ENCODE measurements around the gene SOX5.

The SOX5 gene

DNA sequence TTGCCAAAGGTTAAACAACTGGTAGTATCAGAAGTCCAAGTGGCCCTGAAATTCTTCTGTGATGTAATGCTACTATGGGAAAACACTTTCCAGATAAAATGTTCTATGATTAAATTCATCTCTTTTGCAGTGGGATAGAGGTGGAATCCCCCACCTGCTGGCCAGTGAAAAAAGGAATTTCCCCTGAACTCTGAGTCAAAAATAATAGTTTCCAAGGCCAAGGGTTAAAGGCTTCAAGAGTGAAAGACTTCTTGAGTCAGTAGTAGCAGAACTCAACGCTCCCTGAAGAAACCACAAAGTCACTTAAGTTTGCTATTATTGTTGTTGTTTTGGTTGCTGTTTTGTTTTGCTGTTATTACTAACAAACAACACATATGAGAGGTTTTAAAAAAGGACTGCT lies 330.8 kb downstream of the SOX5 start:
- TF ChIP-seq EZH2phosphoT487 (IDR thresholded peaks at IDR 0.05; ENCODE audit: borderline replicate concordance): no peak
- TF ChIP-seq, protein P1, sequence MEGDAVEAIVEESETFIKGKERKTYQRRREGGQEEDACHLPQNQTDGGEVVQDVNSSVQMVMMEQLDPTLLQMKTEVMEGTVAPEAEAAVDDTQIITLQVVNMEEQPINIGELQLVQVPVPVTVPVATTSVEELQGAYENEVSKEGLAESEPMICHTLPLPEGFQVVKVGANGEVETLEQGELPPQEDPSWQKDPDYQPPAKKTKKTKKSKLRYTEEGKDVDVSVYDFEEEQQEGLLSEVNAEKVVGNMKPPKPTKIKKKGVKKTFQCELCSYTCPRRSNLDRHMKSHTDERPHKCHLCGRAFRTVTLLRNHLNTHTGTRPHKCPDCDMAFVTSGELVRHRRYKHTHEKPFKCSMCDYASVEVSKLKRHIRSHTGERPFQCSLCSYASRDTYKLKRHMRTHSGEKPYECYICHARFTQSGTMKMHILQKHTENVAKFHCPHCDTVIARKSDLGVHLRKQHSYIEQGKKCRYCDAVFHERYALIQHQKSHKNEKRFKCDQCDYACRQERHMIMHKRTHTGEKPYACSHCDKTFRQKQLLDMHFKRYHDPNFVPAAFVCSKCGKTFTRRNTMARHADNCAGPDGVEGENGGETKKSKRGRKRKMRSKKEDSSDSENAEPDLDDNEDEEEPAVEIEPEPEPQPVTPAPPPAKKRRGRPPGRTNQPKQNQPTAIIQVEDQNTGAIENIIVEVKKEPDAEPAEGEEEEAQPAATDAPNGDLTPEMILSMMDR (conservative IDR thresholded peaks at IDR 0.05; ENCODE audit: low read length): no peak
- Histone ChIP-seq H4K20me1 (ENCODE audit: insufficient read depth, low read length, poor library complexity, severe bottlenecking) (no peaks in the 10 kb centered on the region), H3K9me2 (replicated peaks; ENCODE audit: low read depth, low read length) (no peaks in the 10 kb centered on the region), H3K9me3 (ENCODE audit: insufficient read depth, low read depth, low read length) (no peaks in the 10 kb centered on the region), H2AFZ (ENCODE audit: low read length) (no peak overlapping the region), H3K79me2 (ENCODE audit: insufficient read depth, low read length) (no peaks in the 10 kb centered on the region), H3K9ac (ENCODE audit: low read depth, low read length, poor library complexity, severe bottlenecking) (no peak overlapping the region), H3K4me3 (ENCODE audit: low read length, poor library complexity, severe bottlenecking) (no peak overlapping the region), H3K27me3 (ENCODE audit: insufficient read depth, low read length, poor library complexity, severe bottlenecking) (no peaks in the 10 kb centered on the region), H3K4me2 (ENCODE audit: low read depth, low read length, poor library complexity, severe bottlenecking) (no peak overlapping the region), H3K36me3 (ENCODE audit: insufficient read depth, low read length) (no peaks in the 10 kb centered on the region), H3F3A (ENCODE audit: low read depth) (no peaks in the 10 kb centered on the region), H3K4me1 (ENCODE audit: insufficient read depth, low read length, poor library complexity, severe bottlenecking) (no peaks in the 10 kb centered on the region)

DNA sequence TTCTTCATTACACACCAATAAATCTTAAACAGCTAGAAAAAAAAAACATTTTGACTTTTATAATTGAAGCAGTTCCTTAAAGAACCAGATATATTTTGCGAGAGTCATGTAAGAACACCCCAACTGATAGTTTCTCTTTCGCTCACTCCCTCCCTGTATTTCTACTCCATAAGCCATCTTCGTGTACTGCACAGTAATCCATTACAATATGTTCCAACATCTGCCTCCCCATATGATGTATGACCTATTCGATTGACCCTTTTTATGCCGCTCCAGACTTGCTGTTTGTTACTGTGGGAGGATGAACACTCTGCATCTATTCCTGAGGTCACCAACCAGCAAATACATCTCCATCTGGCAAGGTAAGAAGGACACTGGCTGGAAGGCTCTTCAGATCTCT lies 331.7 kb downstream of the SOX5 start:
- Histone ChIP-seq H3F3A (ENCODE audit: low read depth) (no peaks in the 10 kb centered on the region), H3K4me1 (ENCODE audit: insufficient read depth, low read length, poor library complexity, severe bottlenecking) (no peaks in the 10 kb centered on the region), H3K4me3 (ENCODE audit: low read length, poor library complexity, severe bottlenecking) (no peak overlapping the region), H3K36me3 (ENCODE audit: insufficient read depth, low read length) (no peaks in the 10 kb centered on the region), H2AFZ (ENCODE audit: low read length) (no peak overlapping the region), H3K79me2 (ENCODE audit: insufficient read depth, low read length) (no peaks in the 10 kb centered on the region), H3K4me2 (ENCODE audit: low read depth, low read length, poor library complexity, severe bottlenecking) (no peak overlapping the region), H3K9me3 (ENCODE audit: insufficient read depth, low read depth, low read length) (no peaks in the 10 kb centered on the region), H4K20me1 (ENCODE audit: insufficient read depth, low read length, poor library complexity, severe bottlenecking) (no peaks in the 10 kb centered on the region), H3K27me3 (ENCODE audit: insufficient read depth, low read length, poor library complexity, severe bottlenecking) (no peaks in the 10 kb centered on the region), H3K9ac (ENCODE audit: low read depth, low read length, poor library complexity, severe bottlenecking) (no peak overlapping the region), H3K9me2 (replicated peaks; ENCODE audit: low read depth, low read length) (no peaks in the 10 kb centered on the region)
- TF ChIP-seq, protein P1 (conservative IDR thresholded peaks at IDR 0.05; ENCODE audit: low read length): no peak
- no peak for TF ChIP-seq EZH2phosphoT487 (IDR thresholded peaks at IDR 0.05; ENCODE audit: borderline replicate concordance)

DNA sequence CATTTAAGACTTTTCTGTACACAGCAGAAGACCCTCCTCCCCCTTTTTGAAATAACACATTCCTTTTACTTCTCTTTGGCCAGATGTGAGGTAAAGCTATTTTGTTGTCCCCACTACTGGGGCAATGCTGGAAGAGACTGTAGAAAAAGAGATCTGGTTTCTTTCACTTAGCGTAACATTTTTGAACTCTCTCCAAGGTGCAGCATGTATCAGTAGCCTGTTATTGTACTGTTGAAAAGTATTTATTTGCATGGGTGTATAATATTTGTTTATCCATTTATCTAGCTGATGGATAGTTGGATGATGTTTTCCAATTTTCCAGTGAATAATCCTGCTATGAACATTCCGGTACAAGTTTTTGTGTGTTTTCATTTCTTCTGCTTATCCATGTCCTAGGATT lies 335.2 kb downstream of the SOX5 start:
- no peak overlapping the region for H3K4me3 ChIP-seq (ENCODE audit: low read length, poor library complexity, severe bottlenecking)
- no peaks in the 10 kb centered on the region for H4K20me1 ChIP-seq (ENCODE audit: insufficient read depth, low read length, poor library complexity, severe bottlenecking)
- no peaks in the 10 kb centered on the region for H3K79me2 ChIP-seq (ENCODE audit: insufficient read depth, low read length)
- H3K9me3 ChIP-seq (ENCODE audit: insufficient read depth, low read depth, low read length): no peaks in the 10 kb centered on the region
- TF ChIP-seq EZH2phosphoT487 (IDR thresholded peaks at IDR 0.05; ENCODE audit: borderline replicate concordance): no peak
- TF ChIP-seq, protein P1 (conservative IDR thresholded peaks at IDR 0.05; ENCODE audit: low read length): no peak
- no peak overlapping the region for H2AFZ ChIP-seq (ENCODE audit: low read length)
- no peaks in the 10 kb centered on the region for H3K9me2 ChIP-seq (replicated peaks; ENCODE audit: low read depth, low read length)
- no peaks in the 10 kb centered on the region for H3K27me3 ChIP-seq (ENCODE audit: insufficient read depth, low read length, poor library complexity, severe bottlenecking)
- H3K4me1 ChIP-seq (ENCODE audit: insufficient read depth, low read length, poor library complexity, severe bottlenecking): no peaks in the 10 kb centered on the region
- H3K4me2 ChIP-seq (ENCODE audit: low read depth, low read length, poor library complexity, severe bottlenecking): no peak overlapping the region
- no peak overlapping the region for H3K9ac ChIP-seq (ENCODE audit: low read depth, low read length, poor library complexity, severe bottlenecking)
- no peaks in the 10 kb centered on the region for H3F3A ChIP-seq (ENCODE audit: low read depth)
- H3K36me3 ChIP-seq (ENCODE audit: insufficient read depth, low read length): no peaks in the 10 kb centered on the region
